ENCODE measurements around the gene SUB1.

SUB1 gene

DNA sequence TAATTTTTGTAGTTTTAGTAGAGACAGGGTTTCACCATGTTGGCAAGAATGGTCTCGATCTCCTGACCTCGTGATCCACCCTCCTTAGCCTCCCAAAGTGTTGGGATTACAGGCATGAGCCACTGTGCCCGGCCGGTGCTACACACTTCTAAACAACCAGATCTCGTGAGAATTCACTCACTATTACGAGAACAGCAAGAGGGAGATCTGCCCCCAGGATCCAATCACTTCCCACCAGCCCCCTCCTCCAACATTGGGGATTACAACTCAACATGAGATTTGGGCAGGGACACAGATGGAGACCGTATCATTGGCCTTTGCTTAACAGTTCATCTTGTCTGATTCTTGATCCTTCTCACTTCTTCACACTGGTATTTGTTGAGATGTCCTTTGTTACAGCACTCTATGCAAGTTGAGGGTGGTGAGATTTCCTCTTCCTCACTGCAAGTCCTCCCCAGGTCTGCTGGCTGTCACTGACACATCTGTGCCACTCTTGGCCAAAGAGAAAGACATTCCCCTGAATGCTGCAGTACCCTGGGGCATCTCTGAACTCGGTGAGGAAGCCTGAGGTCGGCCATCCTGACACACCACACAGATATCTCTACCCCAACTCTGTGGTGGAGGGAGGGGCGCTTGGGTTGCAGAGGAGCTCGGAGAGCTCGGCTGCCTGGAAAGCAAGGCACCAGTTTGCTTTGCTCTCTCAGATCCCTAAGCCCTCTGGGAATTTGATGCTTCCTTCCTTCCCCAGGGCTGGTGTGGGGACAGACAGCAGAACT, 4.2 kb upstream of the SUB1 start:
- H3K27ac Mint-ChIP-seq, result no peak overlapping the region
- H3K4me3 Mint-ChIP-seq, result no peak overlapping the region
- peaks cover 19% of the 10 kb centered on the region for H3K4me1 Mint-ChIP-seq (ENCODE audit: low read depth)

DNA sequence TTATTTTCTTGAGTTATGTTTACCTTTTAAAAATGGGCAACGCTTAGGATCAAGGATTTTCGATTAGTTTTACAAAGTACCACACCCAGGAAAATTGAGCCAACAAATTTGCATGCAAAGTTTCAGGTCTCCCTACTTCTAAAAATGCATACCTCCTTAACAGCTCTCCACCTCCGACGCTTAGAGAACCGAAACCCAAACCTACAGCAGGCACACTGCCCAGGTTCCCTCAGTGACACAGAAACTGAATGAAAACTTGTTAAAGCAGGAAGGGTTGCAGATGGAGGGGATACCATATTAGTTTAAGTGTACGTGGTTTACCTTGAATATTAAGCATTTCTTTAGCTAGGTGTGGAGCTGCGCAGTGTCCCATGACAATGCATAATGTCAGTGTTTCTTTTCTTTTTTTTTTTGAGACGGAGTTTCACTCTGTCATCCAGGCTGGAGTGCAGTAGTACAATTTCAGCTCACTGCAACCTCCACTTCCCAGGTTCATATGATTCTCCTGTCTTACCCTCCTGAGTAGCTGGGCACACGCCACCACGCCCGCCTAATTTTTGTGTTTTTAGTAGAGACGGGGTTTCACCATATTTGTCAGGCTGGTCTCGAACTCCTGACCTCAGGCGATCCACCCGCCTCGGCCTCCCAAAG, 1.6 kb upstream of the SUB1 start:
- peaks cover 2% of the 10 kb centered on the region for H3K36me3 Mint-ChIP-seq
- H3K27me3 Mint-ChIP-seq, result no peaks in the 10 kb centered on the region
- H3K9me3 Mint-ChIP-seq (ENCODE audit: low read depth), result no peaks in the 10 kb centered on the region
- H3K4me3 Mint-ChIP-seq, result peak overlapping the region; percentile 42
- H3K27ac Mint-ChIP-seq, result no peak overlapping the region
- H3K4me1 Mint-ChIP-seq (ENCODE audit: low read depth), result peaks cover 34% of the 10 kb centered on the region

More for the DNA sequence above, 4.2 kb upstream of the SUB1 start:
- H3K9me3 Mint-ChIP-seq (ENCODE audit: low read depth), result no peaks in the 10 kb centered on the region
- no peaks in the 10 kb centered on the region for H3K36me3 Mint-ChIP-seq
- no peaks in the 10 kb centered on the region for H3K27me3 Mint-ChIP-seq

DNA sequence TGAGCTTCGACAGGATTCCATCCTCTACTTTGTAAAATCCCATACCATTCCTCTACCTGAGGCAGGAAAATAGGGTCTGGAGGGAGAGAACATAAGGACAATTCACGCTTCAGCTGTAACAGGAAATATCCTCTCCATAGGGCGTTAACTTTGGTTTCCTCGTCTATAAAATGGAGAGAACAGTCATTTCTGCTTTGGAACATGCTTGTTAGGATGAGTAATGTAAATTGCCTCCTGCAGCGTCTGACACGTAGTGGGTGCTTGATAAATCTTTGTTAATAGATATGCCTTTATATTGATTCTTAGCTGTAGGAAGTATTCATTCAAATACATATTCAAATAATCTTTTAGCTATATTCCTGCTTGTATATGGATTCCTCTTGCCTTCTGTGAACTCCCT, 711 bp upstream of the SUB1 start:
- H3K27me3 Mint-ChIP-seq, result no peaks in the 10 kb centered on the region
- no peaks in the 10 kb centered on the region for H3K9me3 Mint-ChIP-seq (ENCODE audit: low read depth)
- peaks cover 39% of the 10 kb centered on the region for H3K4me1 Mint-ChIP-seq (ENCODE audit: low read depth)
- peaks cover 2% of the 10 kb centered on the region for H3K36me3 Mint-ChIP-seq
- peak overlapping the region; percentile 96 for H3K4me3 Mint-ChIP-seq
- peak overlapping the region; percentile 16 for H3K27ac Mint-ChIP-seq

DNA sequence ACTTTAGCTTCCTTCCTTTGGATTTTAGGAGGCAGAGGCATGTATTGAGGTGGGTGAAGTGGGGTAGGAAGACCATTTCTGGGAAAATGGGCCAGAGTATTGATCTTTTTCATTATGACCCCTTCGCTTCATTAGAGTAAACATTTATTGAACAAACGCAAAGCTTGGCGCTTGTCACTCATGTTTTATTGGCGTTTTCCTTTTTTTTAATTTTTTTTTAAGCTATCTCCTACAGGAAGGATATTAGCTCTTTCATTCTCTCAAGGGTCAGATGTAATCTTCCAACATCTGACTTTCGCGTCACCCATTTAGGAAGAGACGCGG, 273 bp upstream of the SUB1 start:
- peak overlapping the region; percentile 98 for H3K27ac Mint-ChIP-seq
- peaks cover 2% of the 10 kb centered on the region for H3K36me3 Mint-ChIP-seq
- no peaks in the 10 kb centered on the region for H3K27me3 Mint-ChIP-seq
- H3K9me3 Mint-ChIP-seq (ENCODE audit: low read depth), result no peaks in the 10 kb centered on the region
- peaks cover 39% of the 10 kb centered on the region for H3K4me1 Mint-ChIP-seq (ENCODE audit: low read depth)
- peak overlapping the region; percentile 96 for H3K4me3 Mint-ChIP-seq

DNA sequence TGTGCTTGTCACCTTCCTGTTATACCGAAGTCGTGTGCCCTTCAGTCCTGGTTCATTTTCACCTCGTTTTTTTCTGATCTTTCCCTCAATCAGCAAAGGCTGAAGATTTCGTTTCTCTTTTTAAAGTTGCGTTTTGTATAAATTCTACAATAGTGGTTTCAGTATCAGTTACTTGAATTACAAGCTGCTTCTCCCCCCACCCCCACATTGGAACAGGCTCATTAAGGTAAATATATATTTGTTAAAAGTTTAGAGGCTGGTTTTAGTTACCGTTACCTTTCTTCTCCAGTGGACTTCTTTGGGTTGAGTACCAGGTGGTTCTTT, 881 bp downstream of the SUB1 start:
- Mint-ChIP-seq H3K4me1 (ENCODE audit: low read depth) (peaks cover 44% of the 10 kb centered on the region), H3K27me3 (no peaks in the 10 kb centered on the region), H3K4me3 (peak overlapping the region; percentile 96), H3K9me3 (ENCODE audit: low read depth) (no peaks in the 10 kb centered on the region), H3K27ac (peak overlapping the region; percentile 98), H3K36me3 (peaks cover 5% of the 10 kb centered on the region)

DNA sequence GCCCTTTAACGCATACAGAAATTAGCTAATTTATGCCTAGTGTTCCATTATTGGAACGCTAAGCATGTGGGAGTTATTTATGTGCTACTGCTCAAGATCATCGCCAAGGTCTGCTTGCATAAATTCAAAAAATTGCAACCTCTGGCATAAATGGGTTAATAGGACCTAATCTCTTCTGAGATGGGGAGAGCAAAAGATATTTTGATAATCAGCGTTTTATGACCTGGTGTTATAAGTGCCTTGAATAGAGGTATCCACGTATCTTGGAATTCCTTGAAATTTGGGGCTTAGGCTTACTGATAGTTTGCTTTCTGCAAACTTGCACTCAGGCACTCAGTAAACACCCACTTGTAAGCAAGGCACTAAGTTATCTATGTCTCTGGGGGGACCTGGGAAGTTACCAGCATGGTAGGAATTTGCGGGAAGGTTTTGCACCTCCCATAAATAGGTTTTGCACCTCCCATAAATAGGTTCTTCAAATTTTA, 1.8 kb downstream of the SUB1 start:
- peak overlapping the region; percentile 98 for H3K27ac Mint-ChIP-seq
- peaks cover 50% of the 10 kb centered on the region for H3K4me1 Mint-ChIP-seq (ENCODE audit: low read depth)
- H3K27me3 Mint-ChIP-seq, result no peaks in the 10 kb centered on the region
- no peaks in the 10 kb centered on the region for H3K9me3 Mint-ChIP-seq (ENCODE audit: low read depth)
- peak overlapping the region; percentile 96 for H3K4me3 Mint-ChIP-seq
- peaks cover 8% of the 10 kb centered on the region for H3K36me3 Mint-ChIP-seq

DNA sequence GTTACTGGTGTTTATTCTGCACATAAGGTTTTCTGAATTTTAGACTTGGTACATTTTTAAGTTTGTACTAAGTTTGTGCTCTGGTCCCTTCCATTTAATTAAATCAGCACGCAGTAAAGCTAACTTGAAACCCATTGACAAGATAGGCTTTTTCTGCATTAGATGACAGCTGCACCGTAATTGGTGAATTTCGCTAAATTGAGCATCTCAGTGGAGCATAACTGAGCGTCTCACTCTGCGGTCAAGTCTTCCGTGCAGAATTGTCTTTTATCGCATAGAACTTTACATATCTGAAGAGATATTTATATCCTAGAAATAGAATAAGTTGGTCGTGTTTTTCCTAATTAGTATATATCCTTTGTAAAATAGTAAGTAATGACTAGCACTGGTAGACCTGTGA, 4.1 kb downstream of the SUB1 start:
- peaks cover 58% of the 10 kb centered on the region for H3K4me1 Mint-ChIP-seq (ENCODE audit: low read depth)
- no peak overlapping the region for H3K27ac Mint-ChIP-seq
- H3K4me3 Mint-ChIP-seq, result no peak overlapping the region
- no peaks in the 10 kb centered on the region for H3K27me3 Mint-ChIP-seq
- H3K9me3 Mint-ChIP-seq (ENCODE audit: low read depth), result no peaks in the 10 kb centered on the region
- peaks cover 12% of the 10 kb centered on the region for H3K36me3 Mint-ChIP-seq

DNA sequence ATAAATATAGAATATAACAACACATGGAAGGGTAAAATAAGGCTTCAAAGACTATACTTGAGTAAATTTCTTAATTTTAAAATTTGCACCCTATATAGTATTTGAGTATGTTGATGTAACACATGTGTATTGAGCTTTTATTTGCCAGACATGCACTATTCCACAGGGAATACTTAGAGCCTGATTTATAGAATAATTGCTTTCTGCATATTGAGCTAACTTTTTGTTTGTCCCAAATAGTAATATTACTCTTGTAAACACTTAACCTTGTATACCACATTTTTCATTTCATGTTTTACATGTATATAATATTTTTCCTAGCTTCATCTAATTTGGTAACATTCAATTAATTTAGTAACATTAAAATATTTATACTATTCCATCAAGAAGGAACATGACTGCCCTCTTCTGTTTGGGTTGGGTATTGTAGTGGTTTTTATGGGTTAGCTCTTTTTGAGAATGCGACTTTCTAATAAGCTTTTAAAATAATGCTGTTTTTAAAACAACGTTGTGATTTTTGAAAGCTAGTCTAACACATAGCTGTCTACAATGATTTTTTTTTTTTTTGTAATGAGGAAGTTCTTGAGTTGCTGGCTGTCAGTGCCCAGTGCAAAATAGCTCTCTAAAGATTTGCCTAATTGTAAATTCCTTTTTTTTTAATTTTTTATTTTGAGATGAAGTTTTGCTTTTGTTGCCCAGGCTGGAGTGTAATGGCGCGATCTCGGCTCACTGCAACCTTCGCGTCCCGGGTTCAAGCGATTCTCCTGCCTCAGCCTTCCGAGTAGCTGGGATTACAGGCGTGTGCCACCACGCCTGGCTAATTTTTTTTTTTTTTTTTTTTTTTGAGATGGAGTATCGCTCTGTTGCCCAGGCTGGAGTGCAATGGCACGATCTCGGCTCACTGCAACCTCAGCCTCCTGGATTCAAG, 4.8 kb downstream of the SUB1 start:
- Mint-ChIP-seq H3K27ac (peak overlapping the region; percentile 61), H3K27me3 (no peaks in the 10 kb centered on the region), H3K4me1 (ENCODE audit: low read depth) (peaks cover 56% of the 10 kb centered on the region), H3K9me3 (ENCODE audit: low read depth) (no peaks in the 10 kb centered on the region), H3K36me3 (peaks cover 13% of the 10 kb centered on the region), H3K4me3 (peak overlapping the region; percentile 72)

DNA sequence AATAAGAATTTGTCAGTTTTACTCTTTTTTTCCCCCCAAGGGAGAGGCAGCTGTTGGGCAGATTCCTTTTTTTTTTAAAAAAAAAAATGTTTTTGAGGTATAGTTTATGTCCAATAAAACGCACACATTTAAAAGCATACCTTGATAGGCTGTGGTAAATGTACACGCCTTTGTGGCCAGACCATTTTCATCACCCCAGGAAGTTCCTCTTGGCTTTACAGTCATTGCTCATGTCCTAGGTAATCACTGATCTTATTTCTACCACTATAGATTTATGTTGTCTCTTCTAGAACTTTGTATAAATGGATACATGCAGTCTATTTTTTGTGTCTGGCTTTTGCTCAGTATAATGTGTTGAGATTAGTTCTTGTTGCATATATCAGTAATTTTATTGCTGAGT, 9.8 kb downstream of the SUB1 start:
- peak overlapping the region; percentile 44 for H3K4me3 Mint-ChIP-seq
- H3K9me3 Mint-ChIP-seq (ENCODE audit: low read depth), result no peaks in the 10 kb centered on the region
- peaks cover 16% of the 10 kb centered on the region for H3K36me3 Mint-ChIP-seq
- no peaks in the 10 kb centered on the region for H3K27me3 Mint-ChIP-seq
- H3K27ac Mint-ChIP-seq, result peak overlapping the region; percentile 59
- peaks cover 75% of the 10 kb centered on the region for H3K4me1 Mint-ChIP-seq (ENCODE audit: low read depth)

DNA sequence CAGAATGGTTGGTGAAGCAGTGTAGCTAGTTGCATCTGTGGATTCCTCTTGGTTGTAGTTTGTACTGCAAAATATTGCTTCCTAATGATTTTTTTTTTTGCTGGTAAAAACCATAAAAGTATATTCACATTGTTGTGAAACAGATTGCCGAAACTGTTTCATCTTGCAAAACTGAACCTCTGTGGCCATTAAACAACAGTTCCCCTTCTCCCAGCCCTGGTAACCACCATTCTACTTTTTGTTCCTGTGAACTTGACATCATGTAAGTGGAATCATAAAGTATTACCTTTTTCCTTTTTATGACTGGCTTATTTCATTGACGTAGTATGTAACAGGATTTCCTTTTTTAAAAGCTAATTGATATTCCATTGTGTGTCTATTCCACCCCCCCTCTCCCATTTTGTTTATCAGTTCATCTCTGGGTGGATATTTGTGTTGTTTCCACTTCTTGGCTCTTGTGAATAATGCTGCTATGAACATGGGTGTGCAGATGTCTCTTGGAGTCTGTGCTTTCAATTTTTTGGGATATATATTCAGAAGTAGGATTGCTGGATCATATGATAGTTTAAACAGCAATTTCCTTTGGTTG, 11.8 kb downstream of the SUB1 start:
- Mint-ChIP-seq H3K9me3 (ENCODE audit: low read depth) (no peaks in the 10 kb centered on the region), H3K36me3 (peaks cover 15% of the 10 kb centered on the region), H3K27ac (peak overlapping the region; percentile 59), H3K27me3 (no peaks in the 10 kb centered on the region), H3K4me3 (peak overlapping the region; percentile 27), H3K4me1 (ENCODE audit: low read depth) (peaks cover 78% of the 10 kb centered on the region)

DNA sequence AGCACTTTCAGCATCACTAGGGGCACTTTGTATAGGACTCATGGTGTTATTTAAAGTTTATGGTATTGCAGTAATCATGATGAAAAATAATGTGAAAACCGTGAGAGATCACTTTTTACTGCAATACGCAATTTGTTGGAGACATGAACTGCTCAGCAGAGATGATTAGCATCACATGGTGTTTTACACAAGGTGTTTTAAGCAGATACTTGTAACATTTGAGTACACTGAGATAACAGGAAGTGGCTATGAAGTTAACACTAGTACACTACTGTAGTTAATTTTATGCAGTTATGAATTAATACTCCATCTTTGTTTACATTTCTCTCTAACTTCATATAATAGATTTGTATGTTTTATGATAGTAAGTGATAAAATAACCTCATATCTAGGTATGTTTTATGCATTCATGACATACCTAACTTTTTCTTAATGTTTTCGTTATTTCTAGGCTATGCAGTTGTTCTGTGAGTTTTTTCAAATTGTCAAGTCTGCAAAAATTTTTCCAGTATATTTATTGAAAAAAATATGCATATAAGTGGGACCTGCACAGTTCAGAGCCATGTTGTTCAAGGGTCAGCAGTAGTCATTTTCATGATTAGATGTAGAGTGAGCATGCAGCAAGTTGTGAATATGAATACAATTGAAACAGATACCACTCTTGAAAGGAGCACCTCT, 13.0 kb downstream of the SUB1 start:
- Mint-ChIP-seq H3K4me1 (ENCODE audit: low read depth) (peaks cover 70% of the 10 kb centered on the region), H3K27ac (peak overlapping the region; percentile 54), H3K27me3 (no peaks in the 10 kb centered on the region), H3K36me3 (peaks cover 10% of the 10 kb centered on the region), H3K4me3 (no peak overlapping the region), H3K9me3 (ENCODE audit: low read depth) (no peaks in the 10 kb centered on the region)

DNA sequence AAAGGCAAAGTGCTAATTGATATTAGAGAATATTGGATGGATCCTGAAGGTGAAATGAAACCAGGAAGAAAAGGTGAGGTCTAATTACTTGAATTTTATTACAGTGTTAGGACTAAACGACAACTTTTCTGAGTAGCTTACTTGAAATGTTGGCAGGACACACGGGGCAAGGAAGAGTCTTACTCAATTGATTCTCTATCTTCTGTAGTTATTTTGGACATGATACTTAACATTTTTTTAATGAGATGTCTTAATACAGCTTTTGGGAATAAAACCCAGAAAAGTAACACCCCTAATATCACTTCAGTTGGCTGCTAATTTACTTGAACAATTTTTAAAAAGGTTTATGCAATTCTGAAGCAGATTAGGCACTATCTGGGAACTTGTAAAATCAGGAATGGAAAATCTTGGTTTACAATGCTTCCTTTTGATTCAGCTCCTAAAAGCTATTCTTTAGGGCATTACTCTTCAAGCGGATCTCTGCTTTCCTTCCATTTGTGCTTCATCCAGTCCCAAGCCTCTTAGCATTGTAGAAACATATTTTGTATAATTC, 13.7 kb downstream of the SUB1 start:
- no peak overlapping the region for H3K4me3 Mint-ChIP-seq
- no peaks in the 10 kb centered on the region for H3K27me3 Mint-ChIP-seq
- H3K9me3 Mint-ChIP-seq (ENCODE audit: low read depth), result no peaks in the 10 kb centered on the region
- H3K27ac Mint-ChIP-seq, result peak overlapping the region; percentile 54
- H3K4me1 Mint-ChIP-seq (ENCODE audit: low read depth), result peaks cover 68% of the 10 kb centered on the region
- peaks cover 10% of the 10 kb centered on the region for H3K36me3 Mint-ChIP-seq

DNA sequence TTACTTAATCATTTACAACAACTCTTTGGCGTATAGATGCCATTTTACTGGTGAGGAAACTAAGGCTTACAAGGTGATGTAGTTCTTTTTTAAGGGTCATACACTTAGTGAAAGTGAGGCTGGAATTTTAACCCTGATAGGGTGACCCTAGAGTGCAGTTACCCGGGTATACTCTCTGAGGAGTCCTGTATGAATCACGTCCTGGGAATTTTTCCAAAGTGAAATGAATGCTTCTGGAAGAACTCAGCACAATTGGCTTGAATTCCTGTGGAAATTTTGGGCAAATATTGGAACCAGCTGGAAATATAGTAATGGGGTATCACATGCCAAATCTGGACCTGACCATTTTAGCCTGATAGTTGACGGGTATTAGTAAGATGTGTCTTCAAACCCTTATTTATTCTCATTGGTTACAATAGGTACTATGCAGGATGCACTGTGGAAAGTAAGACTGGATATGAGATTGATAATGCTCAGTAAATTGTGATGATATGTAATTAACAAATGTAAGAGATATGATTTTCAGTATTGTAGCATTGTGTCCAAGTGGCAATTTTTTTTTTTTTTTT, 14.8 kb downstream of the SUB1 start:
- peaks cover 63% of the 10 kb centered on the region for H3K4me1 Mint-ChIP-seq (ENCODE audit: low read depth)
- H3K27me3 Mint-ChIP-seq, result no peaks in the 10 kb centered on the region
- H3K27ac Mint-ChIP-seq, result peak overlapping the region; percentile 25
- no peak overlapping the region for H3K4me3 Mint-ChIP-seq
- H3K9me3 Mint-ChIP-seq (ENCODE audit: low read depth), result no peaks in the 10 kb centered on the region
- peaks cover 10% of the 10 kb centered on the region for H3K36me3 Mint-ChIP-seq
